ENCODE data around the gene ULK3. TPM values are rescaled to one million over a fixed set of nuclear protein-coding genes. Genes with fewer than 3 reads are reported as not detected.
A peak's percentile ranks its signal among the peaks of the same experiment; 100 is the strongest.

ULK3 gene
- total RNA-seq, 4 donors from 2014 or later = 105 to 330 (median 129) TPM

DNA sequence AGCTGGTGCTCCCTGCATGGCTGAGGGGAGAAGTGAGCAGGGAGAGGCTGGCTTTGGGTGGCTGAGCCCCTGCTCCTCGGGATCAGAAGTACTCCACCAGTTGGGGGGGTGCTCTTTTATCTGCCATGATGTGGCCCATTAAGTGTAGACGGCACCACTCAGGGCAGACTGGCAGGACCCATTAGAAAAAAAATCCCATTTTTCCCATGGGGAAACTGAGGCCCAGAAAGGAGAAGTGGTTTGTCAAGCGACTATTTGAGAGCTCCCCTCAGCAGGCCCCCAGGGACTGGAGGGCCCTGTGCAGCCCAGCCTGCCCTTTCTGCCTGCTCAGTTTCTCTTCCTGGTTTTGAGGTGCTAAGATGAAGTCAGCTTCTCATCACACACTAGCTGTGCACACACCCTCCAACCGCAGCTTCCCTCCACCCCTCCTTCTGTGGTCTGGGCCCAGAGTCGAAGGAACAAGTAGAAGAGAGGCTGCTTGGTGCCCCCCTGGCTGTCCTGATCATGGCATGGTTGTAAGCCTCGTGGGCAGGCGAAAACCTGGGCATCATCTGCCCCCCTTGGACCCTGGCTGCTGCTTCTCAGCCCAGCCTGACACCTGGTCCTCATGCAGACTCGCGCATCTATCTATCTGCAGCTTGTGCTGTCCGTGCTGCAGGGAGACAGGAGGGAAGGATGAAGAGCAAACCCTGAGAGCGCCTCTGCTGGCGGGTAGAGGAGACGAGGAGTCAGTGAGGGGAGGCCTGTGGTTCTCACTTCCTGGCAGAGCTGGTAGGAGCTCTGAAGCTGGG is 55.5 kb downstream of the ULK3 start:
- DNase-seq (ENCODE audit: low spot score in 2 of 2) = no peak
- H3K27me3 ChIP-seq = no peaks in the 10 kb centered on the region
- peak overlapping the region; percentile 71 for H3K27ac ChIP-seq
- 40% methylated on average over 11 of the region's 13 CpGs for WGBS
- no peak for TF ChIP-seq POLR2AphosphoS5 (IDR thresholded peaks at IDR 0.05)
- TF ChIP-seq, protein P1, sequence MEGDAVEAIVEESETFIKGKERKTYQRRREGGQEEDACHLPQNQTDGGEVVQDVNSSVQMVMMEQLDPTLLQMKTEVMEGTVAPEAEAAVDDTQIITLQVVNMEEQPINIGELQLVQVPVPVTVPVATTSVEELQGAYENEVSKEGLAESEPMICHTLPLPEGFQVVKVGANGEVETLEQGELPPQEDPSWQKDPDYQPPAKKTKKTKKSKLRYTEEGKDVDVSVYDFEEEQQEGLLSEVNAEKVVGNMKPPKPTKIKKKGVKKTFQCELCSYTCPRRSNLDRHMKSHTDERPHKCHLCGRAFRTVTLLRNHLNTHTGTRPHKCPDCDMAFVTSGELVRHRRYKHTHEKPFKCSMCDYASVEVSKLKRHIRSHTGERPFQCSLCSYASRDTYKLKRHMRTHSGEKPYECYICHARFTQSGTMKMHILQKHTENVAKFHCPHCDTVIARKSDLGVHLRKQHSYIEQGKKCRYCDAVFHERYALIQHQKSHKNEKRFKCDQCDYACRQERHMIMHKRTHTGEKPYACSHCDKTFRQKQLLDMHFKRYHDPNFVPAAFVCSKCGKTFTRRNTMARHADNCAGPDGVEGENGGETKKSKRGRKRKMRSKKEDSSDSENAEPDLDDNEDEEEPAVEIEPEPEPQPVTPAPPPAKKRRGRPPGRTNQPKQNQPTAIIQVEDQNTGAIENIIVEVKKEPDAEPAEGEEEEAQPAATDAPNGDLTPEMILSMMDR (IDR thresholded peaks at IDR 0.05) = peak; percentile 9 to 39
- H3K4me1 ChIP-seq = peaks cover 96% of the 10 kb centered on the region
- H3K9me3 ChIP-seq = no peaks in the 10 kb centered on the region
- no peaks in the 10 kb centered on the region for H3K36me3 ChIP-seq
- H3K4me3 ChIP-seq = peak overlapping the region; percentile 0

DNA sequence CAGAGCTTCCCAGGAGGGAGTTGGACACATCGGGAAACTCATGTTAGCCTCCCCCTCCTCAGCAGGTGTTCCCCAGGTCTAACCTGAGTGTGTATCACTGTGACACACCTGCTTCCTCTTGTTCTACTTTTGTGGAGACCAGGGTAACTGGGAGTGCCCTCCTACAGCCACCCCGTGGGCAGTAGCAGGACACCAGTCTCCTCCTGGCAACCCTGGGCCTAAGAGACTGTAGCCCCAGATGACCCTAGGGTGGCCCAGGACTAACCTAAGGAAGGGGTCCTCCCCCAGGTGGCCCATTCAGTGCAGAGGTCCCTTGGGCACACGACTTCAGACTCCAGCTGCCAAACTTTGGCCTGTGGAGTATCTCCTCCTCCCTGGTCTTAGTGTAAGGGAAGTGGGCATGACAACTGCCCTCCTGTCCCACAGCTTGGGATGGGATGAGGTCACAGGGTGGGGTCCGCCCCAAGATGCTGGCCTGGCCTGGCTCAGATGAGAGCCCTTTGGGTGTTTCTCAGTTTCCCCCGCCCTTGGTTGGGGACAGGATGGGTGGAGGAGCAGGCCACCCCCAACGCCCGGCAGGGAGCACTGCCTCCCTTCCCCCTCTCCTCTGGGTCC is 56.3 kb downstream of the ULK3 start:
- Histone ChIP-seq H3K27ac (peak overlapping the region; percentile 71), H3K4me3 (peak overlapping the region; percentile 0), H3K36me3 (no peaks in the 10 kb centered on the region), H3K27me3 (no peaks in the 10 kb centered on the region), H3K9me3 (no peaks in the 10 kb centered on the region), H3K4me1 (peaks cover 93% of the 10 kb centered on the region)
- WGBS = 41% methylated on average over 5 of the region's 7 CpGs
- DNase-seq (ENCODE audit: low spot score in 2 of 2) = no peak
- TF ChIP-seq POLR2AphosphoS5 (IDR thresholded peaks at IDR 0.05) (no peak), POLR2A (IDR thresholded peaks at IDR 0.05) (no peak), EP300 (IDR thresholded peaks at IDR 0.05) (no peak)
- TF ChIP-seq, protein P1 (IDR thresholded peaks at IDR 0.05) = no peak

Other genes starting within 250 kb of the ULK3 start
- 100 to 1,000 TPM in 3 of 4 donors, 10 to 100 TPM in 1; 93.1 to 244 (median 115) TPM for gene CLK3, start 227.3 kb downstream of the ULK3 start, total RNA-seq
- 10 to 100 TPM; 13.0 to 52.4 (median 23.5) TPM for gene EDC3, start 147.1 kb downstream of the ULK3 start, total RNA-seq
- gene CYP1A1, start 117.6 kb downstream of the ULK3 start, total RNA-seq = 1 to 10 TPM in 3 of 4 donors, under 1 TPM in 1; 0.64 to 6.0 (median 2.8) TPM
- gene CYP1A2, start 94.3 kb downstream of the ULK3 start, total RNA-seq = not detected
- 10 to 100 TPM; 33.1 to 45.2 (median 35.5) TPM for gene CSK, start 61.1 kb downstream of the ULK3 start, total RNA-seq
- under 1 TPM in 1 of 4 donors, not detected in 3; 0.42 TPM for gene LMAN1L, start 30.3 kb downstream of the ULK3 start, total RNA-seq
- gene CPLX3, start 16.5 kb downstream of the ULK3 start, total RNA-seq = under 1 TPM in 1 of 4 donors, not detected in 3; 0.47 TPM
- 100 to 1,000 TPM in 2 of 4 donors, 10 to 100 TPM in 2; 82.7 to 120 (median 102) TPM for gene SCAMP2, start 30.2 kb upstream of the ULK3 start, total RNA-seq
- gene MPI, start 46.9 kb upstream of the ULK3 start, total RNA-seq = 10 to 100 TPM; 17.1 to 59.2 (median 41.4) TPM
- 10 to 100 TPM; 49.4 to 96.2 (median 68.0) TPM for gene FAM219B, start 63.7 kb upstream of the ULK3 start, total RNA-seq
- 100 to 1,000 TPM; 114 to 130 (median 122) TPM for gene COX5A, start 94.9 kb upstream of the ULK3 start, total RNA-seq
- 1 to 10 TPM; 3.5 to 7.8 (median 6.1) TPM for gene RPP25, start 113.6 kb upstream of the ULK3 start, total RNA-seq
- gene SCAMP5, start 152.4 kb upstream of the ULK3 start, total RNA-seq = 1 to 10 TPM in 3 of 4 donors, under 1 TPM in 1; 0.53 to 4.5 (median 2.7) TPM
- gene PPCDC, start 180.4 kb upstream of the ULK3 start, total RNA-seq = 10 to 100 TPM in 2 of 4 donors, 1 to 10 TPM in 2; 7.4 to 25.7 (median 13.1) TPM